ENCODE data around the gene MRPL23.

MRPL23 gene

DNA sequence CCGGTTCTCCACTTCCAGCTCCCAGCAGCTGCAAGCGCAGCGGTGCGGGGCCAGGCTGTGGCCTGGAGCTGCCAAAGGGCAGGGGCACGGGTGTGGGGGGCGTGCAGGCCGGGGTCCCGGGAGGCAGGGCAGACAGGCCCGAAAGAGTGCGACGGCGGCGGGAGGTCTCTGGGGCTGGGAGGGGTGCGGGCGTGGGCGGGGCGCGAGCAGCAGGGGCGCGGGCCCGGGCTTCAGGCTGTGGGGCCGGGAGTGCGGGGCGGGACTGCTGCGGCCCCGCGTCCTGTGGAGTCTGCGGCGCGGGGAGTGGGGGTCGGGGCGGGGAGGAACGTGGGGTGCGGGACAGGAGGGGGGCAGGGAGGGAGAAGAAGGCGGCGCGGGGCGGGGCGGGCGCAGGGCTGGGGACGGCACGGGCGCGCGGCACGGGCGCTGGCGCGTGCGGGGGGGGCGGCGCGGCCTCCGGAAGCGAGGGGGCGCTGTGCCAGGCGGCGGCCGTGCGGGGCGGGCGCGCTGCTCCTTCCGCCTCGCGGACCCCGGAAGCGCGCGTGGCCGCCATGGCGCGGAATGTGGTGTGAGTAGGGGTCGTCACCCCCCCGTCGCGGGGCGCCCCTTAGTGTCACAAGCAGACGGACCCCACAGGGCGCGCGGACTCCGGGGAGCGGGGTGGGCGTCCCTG lies at the start of gene MRPL23:
MRPL23 (plus strand) TSS at position 521 of the 673 bp plus-strand sequence; CDS start at position 552, 31 bp downstream.
- no peak for DNase-seq (ENCODE audit: low spot score)

- DNase-seq (ENCODE audit: low spot score): no peak
Observed at GRCh38 chr11:1899090-1899489, 48.0 kb upstream of the MRPL23 start.

DNA sequence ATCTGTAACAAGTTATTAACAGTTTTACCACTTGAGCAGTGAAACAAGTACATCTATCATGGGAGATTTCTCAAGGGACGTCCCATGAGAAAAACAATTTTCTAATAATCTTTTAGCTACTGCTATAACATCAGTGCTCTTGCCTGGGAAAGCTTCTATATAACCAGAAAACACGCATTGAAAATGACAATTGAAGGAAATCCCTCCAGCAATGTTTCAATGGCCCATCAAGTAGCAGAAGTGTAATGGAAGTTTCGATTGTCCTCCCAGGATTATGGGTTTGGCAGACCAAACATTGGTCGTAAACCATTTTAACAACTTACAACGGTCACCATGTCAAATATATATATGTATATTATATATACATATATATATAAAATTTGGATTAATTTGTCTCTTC lies 47.4 kb upstream of the MRPL23 start:
- no peak for DNase-seq (ENCODE audit: low spot score)

DNA sequence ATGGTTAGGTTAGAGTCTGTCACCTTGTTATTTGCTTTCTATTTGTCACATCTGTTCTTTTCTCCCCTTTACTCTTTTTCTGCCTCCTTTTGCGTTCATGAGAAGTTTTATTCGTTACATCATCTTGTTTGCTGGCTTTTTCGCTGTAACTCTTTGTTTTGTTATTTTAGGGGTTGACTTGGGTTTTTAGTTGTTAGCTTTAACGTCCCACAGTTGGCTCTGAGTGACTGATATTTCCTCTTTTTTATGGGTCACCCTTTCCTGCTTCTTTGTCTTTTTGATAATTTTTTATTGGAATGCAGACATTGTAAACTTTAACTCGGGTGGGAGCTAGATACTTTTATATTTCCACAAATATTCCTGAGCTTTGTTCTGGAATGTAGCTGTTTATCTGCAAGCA lies 41.0 kb upstream of the MRPL23 start:
- no peak for DNase-seq (ENCODE audit: low spot score)

- no peak for DNase-seq (ENCODE audit: low spot score)
Observed at GRCh38 chr11:1906611-1907423, 40.3 kb upstream of the MRPL23 start.

- no peak for DNase-seq (ENCODE audit: low spot score)
Observed at GRCh38 chr11:1908618-1909017, 38.5 kb upstream of the MRPL23 start.

DNA sequence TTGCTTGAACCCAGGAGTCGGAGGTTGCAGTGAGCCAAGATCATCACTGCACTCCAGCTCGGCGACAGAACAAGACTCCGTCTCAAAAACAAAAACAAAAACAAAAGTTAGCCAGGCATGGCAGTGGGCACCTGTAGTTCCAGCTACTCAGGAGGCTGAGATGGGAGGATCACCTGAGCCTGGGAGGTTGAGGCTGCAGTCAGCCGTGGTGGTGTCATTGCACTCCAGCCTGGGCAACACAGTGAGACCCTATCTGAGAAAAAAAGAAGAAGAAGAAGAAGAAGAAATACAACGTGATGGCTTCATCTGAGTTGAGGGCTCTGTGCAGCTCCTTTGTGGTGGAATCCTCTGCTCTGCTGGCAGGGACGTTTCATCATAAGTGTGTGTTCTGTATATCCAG lies 37.6 kb upstream of the MRPL23 start:
- DNase-seq (ENCODE audit: low spot score): no peak

DNA sequence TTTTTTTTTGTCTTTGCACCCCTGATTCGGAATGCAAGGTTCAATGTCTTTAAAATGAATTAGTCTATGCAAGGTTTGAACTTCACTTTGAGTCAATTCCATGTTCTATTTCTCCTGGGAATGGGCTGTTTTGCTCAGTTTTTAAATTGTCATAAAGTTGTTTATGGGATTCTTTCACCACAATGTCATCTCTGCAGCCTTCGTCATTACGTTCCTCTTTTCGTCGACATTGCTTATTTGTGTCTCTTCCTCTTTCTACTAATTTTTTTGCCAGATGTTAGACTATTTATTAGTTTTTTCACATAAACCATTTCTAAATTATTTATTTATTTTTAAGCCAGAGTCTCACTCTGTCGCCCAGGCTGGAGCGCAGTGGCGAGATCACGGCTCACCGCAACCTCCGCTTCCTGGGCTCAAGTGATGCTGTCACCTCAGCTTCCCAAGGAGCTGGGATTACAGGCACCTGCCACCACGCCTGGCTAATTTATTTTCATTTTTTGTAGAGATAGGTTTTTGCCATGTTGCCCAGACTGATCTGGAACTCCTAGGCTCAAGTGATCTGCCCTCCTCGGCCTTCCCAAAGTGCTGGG lies 34.7 kb upstream of the MRPL23 start:
- no peak for DNase-seq (ENCODE audit: low spot score)

DNA sequence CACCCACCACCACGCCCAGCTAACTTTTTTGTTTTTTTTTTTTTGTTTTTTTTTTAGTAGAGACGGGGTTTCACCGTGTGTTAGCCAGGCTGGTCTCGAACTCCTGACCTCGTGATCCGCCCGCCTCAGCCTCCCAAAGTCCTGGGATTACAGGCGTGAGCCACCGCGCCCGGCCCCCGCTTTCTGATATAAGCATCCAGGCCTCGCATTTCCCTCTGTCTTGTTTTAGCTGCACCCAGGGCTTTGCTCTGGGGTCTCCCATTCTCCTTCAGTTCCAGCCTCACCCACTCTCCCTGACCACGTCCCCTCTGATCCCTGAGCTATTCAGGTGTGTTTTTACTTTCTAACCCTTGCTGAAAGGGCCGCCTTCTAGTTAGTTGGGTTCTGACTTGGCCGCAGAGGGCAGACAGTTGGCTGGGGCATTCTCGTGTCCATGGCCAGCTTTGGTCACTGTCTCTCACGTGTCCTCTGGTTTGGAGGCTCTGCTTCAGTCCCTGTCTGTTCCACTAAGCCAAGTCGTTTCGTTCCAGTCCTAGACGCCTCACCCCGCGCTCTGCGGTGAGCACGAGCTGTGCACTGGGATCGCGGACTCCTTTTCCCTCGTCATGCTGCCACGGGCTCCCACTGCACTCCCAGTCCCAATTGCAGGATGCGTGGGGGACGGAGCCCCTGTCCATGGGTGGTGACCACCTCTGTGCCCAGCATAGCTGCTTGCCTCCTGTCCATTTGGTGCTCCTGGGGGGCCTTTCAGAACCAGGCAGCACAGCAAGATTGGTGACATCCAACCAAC lies 33.7 kb upstream of the MRPL23 start:
- no peak for DNase-seq (ENCODE audit: low spot score)

- no peak for DNase-seq (ENCODE audit: low spot score)
Observed at GRCh38 chr11:1915795-1916131, 31.4 kb upstream of the MRPL23 start.

DNA sequence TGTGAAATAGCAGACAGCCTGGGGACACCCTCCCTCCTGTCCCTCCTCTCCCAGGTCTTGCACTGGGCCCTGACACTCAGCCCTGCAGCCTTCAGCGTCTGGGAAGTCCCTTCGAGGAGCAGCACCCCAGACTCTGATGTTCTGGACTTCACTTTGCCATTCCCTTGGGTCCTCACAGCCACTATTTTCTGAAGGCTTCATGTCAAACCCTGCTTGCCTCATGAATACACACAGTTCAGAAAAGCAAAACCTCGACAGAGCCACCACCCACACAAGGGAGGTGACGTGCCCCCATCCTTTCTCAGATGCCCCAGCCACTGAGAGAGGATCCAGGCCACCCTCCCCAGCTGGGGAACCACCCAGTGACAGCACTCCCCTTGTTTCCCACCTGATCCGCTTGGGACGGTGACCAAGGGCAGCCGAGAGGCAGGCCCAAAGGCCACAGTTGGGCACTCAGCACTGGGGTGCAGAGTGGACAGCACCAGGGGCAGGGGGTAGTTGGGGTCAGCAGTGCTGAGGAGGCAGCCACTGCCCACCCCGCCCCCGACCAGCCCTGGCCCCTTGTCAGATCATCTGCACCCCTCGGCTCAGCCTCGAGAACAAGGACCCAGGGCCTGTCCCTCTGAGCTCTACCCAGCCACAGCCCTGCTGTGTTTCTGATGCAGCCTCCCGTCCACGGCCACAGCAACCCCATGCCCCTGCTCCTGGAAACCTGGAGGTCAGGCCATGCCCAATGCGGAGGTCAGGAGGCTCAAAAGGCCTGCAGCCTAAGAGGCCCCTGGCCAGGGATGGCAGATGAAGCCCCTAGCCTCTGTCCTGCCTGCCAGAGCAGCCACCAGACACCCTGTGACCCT lies 30.8 kb upstream of the MRPL23 start:
- no peak for DNase-seq (ENCODE audit: low spot score)

- no peak for DNase-seq (ENCODE audit: low spot score)
Observed at GRCh38 chr11:1916986-1917522, 30.1 kb upstream of the MRPL23 start.

GRCh38 chr11:1917523-1918435 lies 29.4 kb upstream of the MRPL23 start:
- no peak for DNase-seq (ENCODE audit: low spot score)

DNA sequence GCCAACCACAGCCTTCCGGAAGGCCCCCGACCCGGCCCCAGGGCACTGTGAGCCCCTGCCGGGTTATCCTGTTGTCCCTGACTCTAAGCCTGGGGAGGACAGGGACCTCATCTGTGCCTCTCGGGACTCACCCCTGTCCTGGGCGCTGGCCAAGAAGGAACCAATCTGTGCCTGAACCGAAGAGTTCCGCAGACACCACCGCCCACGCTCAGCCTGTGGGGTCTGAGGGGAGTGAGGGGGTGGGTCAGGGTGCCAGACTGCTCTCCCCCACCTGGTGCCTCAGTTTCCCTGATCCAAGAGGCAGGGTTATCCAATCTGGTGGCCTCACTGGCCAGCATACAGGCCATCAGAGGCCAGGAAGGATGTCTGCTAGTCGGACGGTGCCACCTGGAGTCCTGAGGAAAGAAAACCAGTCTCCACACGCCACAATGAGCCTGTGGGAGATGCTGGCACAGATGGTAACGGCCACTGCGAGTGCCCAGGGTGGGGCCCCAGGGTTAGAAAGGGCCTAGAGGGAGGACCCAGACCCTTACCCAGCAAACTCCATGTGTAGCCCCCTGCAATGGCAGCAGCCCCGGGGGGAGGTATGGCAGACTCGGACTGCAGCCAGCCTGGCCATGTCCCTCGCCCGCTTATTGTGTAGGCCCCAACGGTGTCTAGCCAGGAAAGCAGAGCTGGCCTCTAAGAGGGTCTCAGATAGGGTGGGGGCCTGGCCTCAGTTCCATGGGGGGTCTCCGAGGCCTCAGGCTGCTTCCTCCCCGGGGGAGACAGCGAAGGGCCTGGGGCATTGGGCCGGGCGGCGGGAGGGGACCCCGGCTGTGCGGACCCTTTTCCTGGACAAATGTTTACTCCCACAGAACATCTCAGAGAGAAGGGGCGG lies 28.5 kb upstream of the MRPL23 start:
- no peak for DNase-seq (ENCODE audit: low spot score)

DNA sequence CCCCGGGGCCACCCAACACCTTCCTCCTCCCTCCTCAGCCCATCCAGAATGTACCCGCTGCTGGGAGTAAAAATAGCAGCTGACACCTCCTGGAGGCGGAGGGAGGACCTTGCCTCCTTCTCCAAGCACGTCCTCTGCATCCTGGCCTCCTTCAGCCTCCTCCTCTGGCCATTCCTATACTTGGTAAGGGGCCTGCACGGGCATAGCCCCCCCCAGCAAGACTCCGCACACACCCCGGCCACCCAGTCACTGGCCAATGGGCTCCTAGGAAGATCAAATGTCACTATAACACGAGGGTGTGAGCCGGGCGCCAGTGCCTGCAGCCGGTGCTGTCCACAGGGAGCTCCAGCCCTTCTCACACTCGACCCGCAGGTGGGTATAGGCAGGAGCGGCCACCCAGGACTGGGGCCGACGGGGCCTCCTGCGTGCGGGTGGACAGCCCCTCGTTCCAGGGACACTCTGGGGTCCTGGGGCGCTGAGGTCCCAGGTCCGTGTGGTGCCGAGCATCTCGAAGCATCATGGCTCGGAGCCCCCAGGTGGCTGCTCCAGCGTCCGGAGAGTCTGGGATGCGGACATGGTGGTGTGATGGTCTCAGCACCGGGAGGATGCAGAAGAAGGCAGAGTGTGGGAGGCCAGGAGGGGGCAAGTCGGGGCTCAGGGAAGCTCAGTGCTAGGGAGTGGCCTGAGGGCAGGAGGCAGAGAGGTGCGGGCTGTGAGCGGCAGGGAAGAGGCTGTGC lies 27.6 kb upstream of the MRPL23 start, which contains the start of gene TNNT3:
TNNT3 (plus strand) TSS at position 313 of the 737 bp plus-strand sequence. CDS start 3,172 bp downstream, outside the sequence.
- no peak for DNase-seq (ENCODE audit: low spot score)

DNA sequence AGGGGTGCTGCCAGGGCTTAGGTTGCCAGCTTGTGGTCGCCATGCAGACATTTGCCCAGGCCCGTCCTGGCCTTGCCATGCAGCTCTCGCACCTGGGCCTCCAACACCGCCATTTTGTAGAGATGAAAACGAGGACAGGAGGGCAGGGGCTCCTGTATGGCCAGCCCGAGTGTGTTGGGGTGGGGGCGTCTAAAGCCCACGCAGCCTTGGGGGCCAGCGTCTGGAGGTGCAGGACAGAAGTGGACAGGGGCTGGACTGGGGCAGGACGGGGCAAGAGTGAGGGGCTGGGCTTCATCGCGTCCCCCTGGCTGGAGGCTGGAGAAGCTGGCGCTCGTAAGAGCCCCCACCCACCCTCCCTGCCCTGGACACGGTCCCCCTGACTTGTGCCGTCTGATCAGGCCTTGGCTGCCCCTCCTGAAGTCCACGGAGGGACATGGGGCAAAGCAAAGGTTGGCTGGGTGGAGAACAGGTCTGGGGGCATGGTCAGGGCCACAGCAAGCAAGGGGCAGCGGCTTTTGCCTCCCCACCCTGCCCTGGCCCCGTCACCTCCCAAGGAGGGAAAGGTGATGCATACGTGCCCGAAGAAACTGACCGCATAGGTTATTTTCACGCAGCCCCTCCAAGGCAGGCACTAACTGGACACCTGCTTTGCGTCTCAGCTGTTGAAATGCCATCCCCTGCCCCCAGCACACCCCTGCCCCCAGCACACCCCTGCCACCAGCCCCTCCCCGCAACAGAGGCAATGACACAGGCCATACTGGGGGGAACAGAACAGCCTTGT lies 26.8 kb upstream of the MRPL23 start:
- no peak for DNase-seq (ENCODE audit: low spot score)

GRCh38 chr11:1920909-1921573 lies 26.1 kb upstream of the MRPL23 start:
- DNase-seq (ENCODE audit: low spot score): no peak

All from CD4-positive, alpha-beta T cell treated with Interleukin-6 at 100 ng/mL for 8 hours (primary cell).